SK-N-SH treated with all-trans-retinoic acid at 6 μM for 48 hours (cell line): Measurements from ENCODE around the gene MYLK.

Source experiments
- ATAC-seq: fragments of 200-7000 bp; cut with Tn5 transposase; 3 replicates; pipeline ENCODE4 v1.9.1; 2020; ENCODE audit warnings: mild to moderate bottlenecking, moderate library complexity
- ARNTL ChIP-seq: fragments of 450-650 bp; formaldehyde crosslinking; IDR thresholded peaks from 2 replicates; pipeline ENCODE4 v1.5.0; 2020; ENCODE audit warnings: low read depth, mild to moderate bottlenecking, moderate library complexity, borderline replicate concordance
- BACH2 ChIP-seq: fragments of 250-450 bp; sonication (Bioruptor Pico); IDR thresholded peaks from 2 replicates; pipeline ENCODE4 v1.9.0; 2021; ENCODE audit warnings: mild to moderate bottlenecking, borderline replicate concordance
- CSDC2 ChIP-seq: fragments of 250-450 bp; sonication (Bioruptor Pico); IDR thresholded peaks from 2 replicates; pipeline ENCODE4 v1.5.0; 2020; ENCODE audit warnings: mild to moderate bottlenecking, moderate library complexity
- ESRRG ChIP-seq: fragments of 250-450 bp; sonication (Bioruptor Pico); IDR thresholded peaks from 2 replicates; pipeline ENCODE4 v1.6.1; 2021; ENCODE audit warnings: mild to moderate bottlenecking
- GLIS3 ChIP-seq: fragments of 250-450 bp; sonication (Bioruptor Pico); IDR thresholded peaks from 2 replicates; pipeline ENCODE4 v1.5.0; 2020; ENCODE audit warnings: mild to moderate bottlenecking, moderate library complexity
- ISL1 ChIP-seq: fragments of 250-450 bp; sonication (Bioruptor Pico); IDR thresholded peaks from 2 replicates; pipeline ENCODE4 v2.1.2; 2022; ENCODE audit warnings: mild to moderate bottlenecking, moderate library complexity
- OSR1 ChIP-seq: fragments of 250-450 bp; sonication (Bioruptor Pico); IDR thresholded peaks from 2 replicates; pipeline ENCODE4 v1.8.0; 2022; ENCODE audit warnings: moderate library complexity, mild to moderate bottlenecking, inconsistent platforms
- PPARA ChIP-seq: fragments of 250-450 bp; sonication (Bioruptor Pico); IDR thresholded peaks from 2 replicates; pipeline ENCODE4 v1.5.0; 2020; ENCODE audit warnings: mild to moderate bottlenecking, borderline replicate concordance
- SNAI2 ChIP-seq: fragments of 250-450 bp; sonication (Bioruptor Pico); IDR thresholded peaks from 2 replicates; pipeline ENCODE4 v1.5.0; 2020; ENCODE audit warnings: mild to moderate bottlenecking, moderate library complexity
- TCF4 ChIP-seq: fragments of 250-450 bp; sonication (Bioruptor Pico); IDR thresholded peaks from 2 replicates; pipeline ENCODE4 v1.8.0; 2021; ENCODE audit warnings: mild to moderate bottlenecking, moderate library complexity, borderline replicate concordance
- TOX ChIP-seq: fragments of 250-450 bp; sonication (Bioruptor Pico); IDR thresholded peaks from 2 replicates; pipeline ENCODE4 v1.8.0; 2021; ENCODE audit warnings: mild to moderate bottlenecking, moderate library complexity, borderline replicate concordance
- ZC3H10 ChIP-seq: fragments of 250-450 bp; sonication (Bioruptor Pico); IDR thresholded peaks from 2 replicates; pipeline ENCODE4 v1.5.1; 2021; ENCODE audit warnings: mild to moderate bottlenecking, moderate library complexity
- ZFP3 ChIP-seq: fragments of 250-450 bp; sonication (Bioruptor Pico); IDR thresholded peaks from 2 replicates; pipeline ENCODE4 v1.5.0; 2020; ENCODE audit warnings: mild to moderate bottlenecking, moderate library complexity
- ZFP30 ChIP-seq: fragments of 450-650 bp; formaldehyde crosslinking; IDR thresholded peaks from 2 replicates; pipeline ENCODE4 v1.5.0; 2022; ENCODE audit warnings: mild to moderate bottlenecking, moderate library complexity
- ZNF565 ChIP-seq: fragments of 450-650 bp; formaldehyde crosslinking; conservative IDR thresholded peaks from 2 replicates; pipeline ENCODE4 v1.5.0; 2020; ENCODE audit warnings: low read depth, mild to moderate bottlenecking, moderate library complexity
- ZNF8 ChIP-seq: fragments of 450-650 bp; formaldehyde crosslinking; IDR thresholded peaks from 2 replicates; pipeline ENCODE4 v1.5.0; 2020; ENCODE audit warnings: mild to moderate bottlenecking, moderate library complexity
- TF ChIP-seq, protein P1 (sequence below): fragments of 250-450 bp; sonication (Bioruptor Pico); IDR thresholded peaks from 2 replicates; pipeline ENCODE4 v1.5.1; 2021; ENCODE audit warnings: mild to moderate bottlenecking, moderate library complexity
- TF ChIP-seq, protein P2 (sequence below): fragments of 250-450 bp; sonication (Bioruptor Pico); IDR thresholded peaks from 2 replicates; pipeline ENCODE4 v1.8.0; 2020; ENCODE audit warnings: mild to moderate bottlenecking, moderate library complexity, borderline replicate concordance
- TF ChIP-seq, protein P3 (sequence below): fragments of 250-450 bp; sonication (Bioruptor Pico); IDR thresholded peaks from 2 replicates; pipeline ENCODE4 v1.5.1; 2020; ENCODE audit warnings: low read depth, mild to moderate bottlenecking, moderate library complexity
- TF ChIP-seq, protein P4 (sequence below): fragments of 250-450 bp; sonication (Bioruptor Pico); IDR thresholded peaks from 2 replicates; pipeline ENCODE4 v1.5.0; 2020; ENCODE audit warnings: mild to moderate bottlenecking, moderate library complexity

MYLK gene

DNA sequence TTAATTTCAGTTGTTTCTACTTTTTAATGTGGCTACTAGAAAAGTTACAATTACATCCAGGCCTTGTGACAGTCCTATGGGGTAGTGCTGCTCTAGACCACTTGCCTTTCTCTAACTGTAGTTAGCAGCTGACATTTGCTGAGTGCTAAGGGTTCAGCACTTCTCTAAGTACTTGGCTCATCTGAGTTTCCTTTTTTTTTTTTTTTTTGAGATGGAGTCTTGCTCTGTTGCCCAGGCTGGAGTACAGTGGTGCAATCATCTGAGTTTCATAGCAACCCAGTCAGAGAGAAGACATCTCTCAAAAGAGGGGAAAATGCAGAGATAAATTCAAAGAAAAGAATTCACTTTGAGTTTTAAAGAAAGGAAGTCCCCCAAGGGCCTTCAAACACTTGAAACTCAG is 130.8 kb downstream of the MYLK start:
- ATAC-seq = no peak
- no peak for TF ChIP-seq ZC3H10 (CRISPR knock-in tag)
- no peak for TF ChIP-seq OSR1 (CRISPR knock-in tag)
- no peak for TF ChIP-seq ZNF565
- no peak for TF ChIP-seq TCF4 (CRISPR knock-in tag)
- TF ChIP-seq ZNF8 (CRISPR knock-in tag) = no peak

DNA sequence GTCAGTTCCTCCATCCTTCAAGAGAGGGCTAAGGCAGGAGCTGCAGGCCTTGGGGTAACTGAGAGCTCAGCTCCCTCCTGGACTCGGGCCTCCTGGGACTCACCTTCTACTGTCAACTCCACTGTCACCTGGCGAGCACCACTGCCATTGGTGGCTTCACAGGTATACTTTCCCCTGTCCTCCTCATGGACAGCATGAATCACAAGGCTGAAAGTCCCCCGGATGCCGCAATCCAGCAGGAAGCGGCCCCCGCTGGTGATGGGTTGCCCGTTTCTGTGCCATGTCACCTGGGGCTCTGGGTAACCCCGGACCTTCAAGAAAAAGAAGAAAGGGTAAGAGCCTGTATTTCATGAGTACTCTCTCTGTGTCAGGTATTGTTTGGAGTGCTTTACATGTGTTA is 131.9 kb downstream of the MYLK start:
- TF ChIP-seq ZFP30 = no peak
- TF ChIP-seq OSR1 (CRISPR knock-in tag) = no peak
- no peak for TF ChIP-seq ZFP3 (CRISPR knock-in tag)
- TF ChIP-seq, protein P1, sequence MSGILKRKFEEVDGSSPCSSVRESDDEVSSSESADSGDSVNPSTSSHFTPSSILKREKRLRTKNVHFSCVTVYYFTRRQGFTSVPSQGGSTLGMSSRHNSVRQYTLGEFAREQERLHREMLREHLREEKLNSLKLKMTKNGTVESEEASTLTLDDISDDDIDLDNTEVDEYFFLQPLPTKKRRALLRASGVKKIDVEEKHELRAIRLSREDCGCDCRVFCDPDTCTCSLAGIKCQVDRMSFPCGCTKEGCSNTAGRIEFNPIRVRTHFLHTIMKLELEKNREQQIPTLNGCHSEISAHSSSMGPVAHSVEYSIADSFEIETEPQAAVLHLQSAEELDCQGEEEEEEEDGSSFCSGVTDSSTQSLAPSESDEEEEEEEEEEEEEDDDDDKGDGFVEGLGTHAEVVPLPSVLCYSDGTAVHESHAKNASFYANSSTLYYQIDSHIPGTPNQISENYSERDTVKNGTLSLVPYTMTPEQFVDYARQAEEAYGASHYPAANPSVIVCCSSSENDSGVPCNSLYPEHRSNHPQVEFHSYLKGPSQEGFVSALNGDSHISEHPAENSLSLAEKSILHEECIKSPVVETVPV = no peak
- TF ChIP-seq TOX (CRISPR knock-in tag) = no peak
- TF ChIP-seq, protein P2, sequence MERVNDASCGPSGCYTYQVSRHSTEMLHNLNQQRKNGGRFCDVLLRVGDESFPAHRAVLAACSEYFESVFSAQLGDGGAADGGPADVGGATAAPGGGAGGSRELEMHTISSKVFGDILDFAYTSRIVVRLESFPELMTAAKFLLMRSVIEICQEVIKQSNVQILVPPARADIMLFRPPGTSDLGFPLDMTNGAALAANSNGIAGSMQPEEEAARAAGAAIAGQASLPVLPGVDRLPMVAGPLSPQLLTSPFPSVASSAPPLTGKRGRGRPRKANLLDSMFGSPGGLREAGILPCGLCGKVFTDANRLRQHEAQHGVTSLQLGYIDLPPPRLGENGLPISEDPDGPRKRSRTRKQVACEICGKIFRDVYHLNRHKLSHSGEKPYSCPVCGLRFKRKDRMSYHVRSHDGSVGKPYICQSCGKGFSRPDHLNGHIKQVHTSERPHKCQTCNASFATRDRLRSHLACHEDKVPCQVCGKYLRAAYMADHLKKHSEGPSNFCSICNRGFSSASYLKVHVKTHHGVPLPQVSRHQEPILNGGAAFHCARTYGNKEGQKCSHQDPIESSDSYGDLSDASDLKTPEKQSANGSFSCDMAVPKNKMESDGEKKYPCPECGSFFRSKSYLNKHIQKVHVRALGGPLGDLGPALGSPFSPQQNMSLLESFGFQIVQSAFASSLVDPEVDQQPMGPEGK (CRISPR knock-in tag) = no peak
- TF ChIP-seq, protein P3, sequence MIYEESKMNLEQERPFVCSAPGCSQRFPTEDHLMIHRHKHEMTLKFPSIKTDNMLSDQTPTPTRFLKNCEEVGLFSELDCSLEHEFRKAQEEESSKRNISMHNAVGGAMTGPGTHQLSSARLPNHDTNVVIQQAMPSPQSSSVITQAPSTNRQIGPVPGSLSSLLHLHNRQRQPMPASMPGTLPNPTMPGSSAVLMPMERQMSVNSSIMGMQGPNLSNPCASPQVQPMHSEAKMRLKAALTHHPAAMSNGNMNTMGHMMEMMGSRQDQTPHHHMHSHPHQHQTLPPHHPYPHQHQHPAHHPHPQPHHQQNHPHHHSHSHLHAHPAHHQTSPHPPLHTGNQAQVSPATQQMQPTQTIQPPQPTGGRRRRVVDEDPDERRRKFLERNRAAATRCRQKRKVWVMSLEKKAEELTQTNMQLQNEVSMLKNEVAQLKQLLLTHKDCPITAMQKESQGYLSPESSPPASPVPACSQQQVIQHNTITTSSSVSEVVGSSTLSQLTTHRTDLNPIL = no peak
- no peak for TF ChIP-seq PPARA (CRISPR knock-in tag)
- no peak for TF ChIP-seq ISL1 (CRISPR knock-in tag)
- TF ChIP-seq ESRRG (CRISPR knock-in tag) = no peak
- no peak for TF ChIP-seq TCF4 (CRISPR knock-in tag)
- TF ChIP-seq, protein P4, sequence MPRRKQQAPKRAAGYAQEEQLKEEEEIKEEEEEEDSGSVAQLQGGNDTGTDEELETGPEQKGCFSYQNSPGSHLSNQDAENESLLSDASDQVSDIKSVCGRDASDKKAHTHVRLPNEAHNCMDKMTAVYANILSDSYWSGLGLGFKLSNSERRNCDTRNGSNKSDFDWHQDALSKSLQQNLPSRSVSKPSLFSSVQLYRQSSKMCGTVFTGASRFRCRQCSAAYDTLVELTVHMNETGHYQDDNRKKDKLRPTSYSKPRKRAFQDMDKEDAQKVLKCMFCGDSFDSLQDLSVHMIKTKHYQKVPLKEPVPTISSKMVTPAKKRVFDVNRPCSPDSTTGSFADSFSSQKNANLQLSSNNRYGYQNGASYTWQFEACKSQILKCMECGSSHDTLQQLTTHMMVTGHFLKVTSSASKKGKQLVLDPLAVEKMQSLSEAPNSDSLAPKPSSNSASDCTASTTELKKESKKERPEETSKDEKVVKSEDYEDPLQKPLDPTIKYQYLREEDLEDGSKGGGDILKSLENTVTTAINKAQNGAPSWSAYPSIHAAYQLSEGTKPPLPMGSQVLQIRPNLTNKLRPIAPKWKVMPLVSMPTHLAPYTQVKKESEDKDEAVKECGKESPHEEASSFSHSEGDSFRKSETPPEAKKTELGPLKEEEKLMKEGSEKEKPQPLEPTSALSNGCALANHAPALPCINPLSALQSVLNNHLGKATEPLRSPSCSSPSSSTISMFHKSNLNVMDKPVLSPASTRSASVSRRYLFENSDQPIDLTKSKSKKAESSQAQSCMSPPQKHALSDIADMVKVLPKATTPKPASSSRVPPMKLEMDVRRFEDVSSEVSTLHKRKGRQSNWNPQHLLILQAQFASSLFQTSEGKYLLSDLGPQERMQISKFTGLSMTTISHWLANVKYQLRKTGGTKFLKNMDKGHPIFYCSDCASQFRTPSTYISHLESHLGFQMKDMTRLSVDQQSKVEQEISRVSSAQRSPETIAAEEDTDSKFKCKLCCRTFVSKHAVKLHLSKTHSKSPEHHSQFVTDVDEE (CRISPR knock-in tag) = no peak

DNA sequence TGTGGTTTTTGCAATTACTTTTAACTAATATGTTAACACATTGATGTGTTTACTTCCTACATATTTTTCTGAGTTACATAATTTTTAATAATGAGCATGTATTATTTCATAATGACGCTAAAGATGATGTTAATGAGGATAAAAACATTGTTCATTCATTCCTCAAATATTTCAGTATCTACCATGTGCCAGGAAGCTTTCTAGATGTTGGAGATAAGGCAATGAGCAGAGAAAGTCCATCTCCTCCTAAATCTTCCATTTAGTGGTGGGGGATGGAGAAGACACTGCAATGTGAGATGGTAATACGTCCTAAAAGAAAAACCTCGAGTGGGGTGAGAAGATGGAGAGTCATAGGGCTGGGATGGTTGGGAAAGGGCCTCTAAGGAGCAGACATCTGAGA is 132.7 kb downstream of the MYLK start:
- ATAC-seq = peak; percentile 23
- peak; percentile 91; the same call in 1 of the 2 replicates for TF ChIP-seq SNAI2 (CRISPR knock-in tag)
- TF ChIP-seq TOX (CRISPR knock-in tag) = peak; percentile 51; the same call in 1 of the 2 replicates
- no peak for TF ChIP-seq ARNTL (CRISPR knock-in tag)
- peak; percentile 97 for TF ChIP-seq ISL1 (CRISPR knock-in tag)
- TF ChIP-seq, protein P3 = peak; percentile 80; the same call in 1 of the 2 replicates
- TF ChIP-seq GLIS3 (CRISPR knock-in tag) = 0 out of 2 replicates have a peak, but pooled peaks have one; percentile 26
- TF ChIP-seq BACH2 = no peak
- TF ChIP-seq CSDC2 (CRISPR knock-in tag) = peak; percentile 96
- TF ChIP-seq ZC3H10 (CRISPR knock-in tag) = no peak
- 0 out of 2 replicates have a peak, but pooled peaks have one; percentile 71 for TF ChIP-seq ZFP3 (CRISPR knock-in tag)
- TF ChIP-seq ZFP30 = no peak
- TF ChIP-seq, protein P4 (CRISPR knock-in tag) = no peak
- no peak for TF ChIP-seq OSR1 (CRISPR knock-in tag)
- no peak for TF ChIP-seq PPARA (CRISPR knock-in tag)

More for the DNA sequence above, 131.9 kb downstream of the MYLK start:
- ATAC-seq = no peak
